ENCODE data around the gene KDM4C.

GRCh38 chr9:7139886-7140285, 382.1 kb downstream of the KDM4C start:
- no peak for TF ChIP-seq CTCF (IDR thresholded peaks at IDR 0.05)
- TF ChIP-seq POLR2A (IDR thresholded peaks at IDR 0.05) = no peak
